ENCODE measurements around the gene SLC18A2.

SLC18A2 gene

GRCh38 chr10:117250411-117250810 lies 9.5 kb downstream of the SLC18A2 start:
- no peak for TF ChIP-seq CTCF (IDR thresholded peaks at IDR 0.05; ENCODE audit: low read depth, low read length)

GRCh38 chr10:117253908-117254307 lies 13.0 kb downstream of the SLC18A2 start:
- Histone ChIP-seq H3K9me3 (no peaks in the 10 kb centered on the region), H3K27me3 (no peaks in the 10 kb centered on the region), H3K4me1 (peaks cover 16% of the 10 kb centered on the region), H3K4me3 (ENCODE audit: low read depth, low read length) (no peak overlapping the region), H3K36me3 (no peaks in the 10 kb centered on the region)
- no peak for DNase-seq
- TF ChIP-seq CTCF (IDR thresholded peaks at IDR 0.05; ENCODE audit: low read depth, low read length): no peak

More at GRCh38 chr10:117250411-117250810, 9.5 kb downstream of the SLC18A2 start:
- no peak for DNase-seq
- H3K4me1 ChIP-seq: peaks cover 10% of the 10 kb centered on the region
- H3K27me3 ChIP-seq: no peaks in the 10 kb centered on the region
- no peaks in the 10 kb centered on the region for H3K9me3 ChIP-seq
- H3K4me3 ChIP-seq (ENCODE audit: low read depth, low read length): no peak overlapping the region
- no peaks in the 10 kb centered on the region for H3K36me3 ChIP-seq

- H3K4me3 ChIP-seq (ENCODE audit: low read depth, low read length): no peak overlapping the region
- no peaks in the 10 kb centered on the region for H3K27me3 ChIP-seq
- H3K36me3 ChIP-seq: no peaks in the 10 kb centered on the region
- TF ChIP-seq CTCF (IDR thresholded peaks at IDR 0.05; ENCODE audit: low read depth, low read length): no peak
- no peak for DNase-seq
- no peaks in the 10 kb centered on the region for H3K9me3 ChIP-seq
- H3K4me1 ChIP-seq: peaks cover 17% of the 10 kb centered on the region
These were observed 13.4 kb downstream of the SLC18A2 start for GRCh38 chr10:117254338-117254737.

GRCh38 chr10:117254774-117255735 lies 14.1 kb downstream of the SLC18A2 start:
- TF ChIP-seq CTCF (IDR thresholded peaks at IDR 0.05; ENCODE audit: low read depth, low read length): no peak
- Histone ChIP-seq H3K4me3 (ENCODE audit: low read depth, low read length) (no peak overlapping the region), H3K36me3 (no peaks in the 10 kb centered on the region), H3K27me3 (no peaks in the 10 kb centered on the region), H3K4me1 (peaks cover 18% of the 10 kb centered on the region; the same call in 1 of the 2 replicates), H3K9me3 (no peaks in the 10 kb centered on the region)
- no peak for DNase-seq

GRCh38 chr10:117255835-117256460 lies 15.0 kb downstream of the SLC18A2 start:
- no peak for DNase-seq
- Histone ChIP-seq H3K27me3 (no peaks in the 10 kb centered on the region), H3K4me3 (ENCODE audit: low read depth, low read length) (no peak overlapping the region), H3K36me3 (no peaks in the 10 kb centered on the region), H3K4me1 (peaks cover 18% of the 10 kb centered on the region; the same call in 1 of the 2 replicates), H3K9me3 (no peaks in the 10 kb centered on the region)
- no peak for TF ChIP-seq CTCF (IDR thresholded peaks at IDR 0.05; ENCODE audit: low read depth, low read length)
